GM12872 (cell line): ENCODE results near the gene BTBD8.

Source experiments
- TF ChIP-seq, protein P1 (sequence below): IDR thresholded peaks from 3 replicates; pipeline ENCODE4 v1.5.1; 2011; ENCODE audit warnings: low read depth, mild to moderate bottlenecking, low read length, moderate library complexity; ENCODE audit not compliant: insufficient read depth

BTBD8 gene

GRCh38 chr1:92228401-92228800, 148.3 kb downstream of the BTBD8 start:
- TF ChIP-seq, protein P1, sequence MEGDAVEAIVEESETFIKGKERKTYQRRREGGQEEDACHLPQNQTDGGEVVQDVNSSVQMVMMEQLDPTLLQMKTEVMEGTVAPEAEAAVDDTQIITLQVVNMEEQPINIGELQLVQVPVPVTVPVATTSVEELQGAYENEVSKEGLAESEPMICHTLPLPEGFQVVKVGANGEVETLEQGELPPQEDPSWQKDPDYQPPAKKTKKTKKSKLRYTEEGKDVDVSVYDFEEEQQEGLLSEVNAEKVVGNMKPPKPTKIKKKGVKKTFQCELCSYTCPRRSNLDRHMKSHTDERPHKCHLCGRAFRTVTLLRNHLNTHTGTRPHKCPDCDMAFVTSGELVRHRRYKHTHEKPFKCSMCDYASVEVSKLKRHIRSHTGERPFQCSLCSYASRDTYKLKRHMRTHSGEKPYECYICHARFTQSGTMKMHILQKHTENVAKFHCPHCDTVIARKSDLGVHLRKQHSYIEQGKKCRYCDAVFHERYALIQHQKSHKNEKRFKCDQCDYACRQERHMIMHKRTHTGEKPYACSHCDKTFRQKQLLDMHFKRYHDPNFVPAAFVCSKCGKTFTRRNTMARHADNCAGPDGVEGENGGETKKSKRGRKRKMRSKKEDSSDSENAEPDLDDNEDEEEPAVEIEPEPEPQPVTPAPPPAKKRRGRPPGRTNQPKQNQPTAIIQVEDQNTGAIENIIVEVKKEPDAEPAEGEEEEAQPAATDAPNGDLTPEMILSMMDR: no peak

DNA sequence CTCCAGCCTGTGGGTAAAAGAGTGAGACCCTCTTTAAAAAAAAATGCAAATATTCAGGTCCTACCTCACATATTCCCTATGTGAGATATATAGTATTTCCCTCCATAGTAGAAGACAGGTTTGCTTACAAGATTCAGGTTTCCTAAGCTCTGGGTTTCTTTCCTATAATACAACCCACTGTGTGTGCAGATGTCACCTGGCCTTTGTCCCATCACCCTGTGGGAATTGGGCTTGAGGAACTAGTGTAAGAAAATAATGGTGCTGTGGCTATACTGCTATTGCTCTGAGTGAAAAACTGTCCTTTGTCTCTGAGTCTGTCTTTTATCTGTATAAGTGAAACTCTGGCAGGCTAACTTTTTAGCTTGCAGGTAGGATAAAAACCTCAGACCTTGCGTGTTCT, 150.6 kb downstream of the BTBD8 start:
- TF ChIP-seq, protein P1: no peak
